ENCODE measurements around the gene TRAPPC4.

Gene TRAPPC4

GRCh38 chr11:119016216-119017009 is 2.2 kb upstream of the TRAPPC4 start:
- no peak for TF ChIP-seq CTCF (IDR thresholded peaks at IDR 0.05; ENCODE audit: low read depth, low read length)
- peak overlapping the region; percentile 99; the same call in 1 of the 2 replicates for H3K4me3 ChIP-seq (ENCODE audit: low read depth, low read length)

- peak overlapping the region; percentile 99 for H3K4me3 ChIP-seq (ENCODE audit: low read depth, low read length)
Observed at GRCh38 chr11:119017377-119017776, 1.2 kb upstream of the TRAPPC4 start.

GRCh38 chr11:119019996-119020395 is 1.4 kb downstream of the TRAPPC4 start:
- TF ChIP-seq CTCF (IDR thresholded peaks at IDR 0.05; ENCODE audit: low read depth, low read length), result no peak
- H3K4me3 ChIP-seq (ENCODE audit: low read depth, low read length), result peak overlapping the region; percentile 99

- H3K4me3 ChIP-seq (ENCODE audit: low read depth, low read length), result no peak overlapping the region
- TF ChIP-seq CTCF (IDR thresholded peaks at IDR 0.05; ENCODE audit: low read depth, low read length), result no peak
Observed at GRCh38 chr11:119021631-119022030, 3.1 kb downstream of the TRAPPC4 start.

GRCh38 chr11:119023741-119024140 is 5.2 kb downstream of the TRAPPC4 start:
- no peak for TF ChIP-seq CTCF (IDR thresholded peaks at IDR 0.05; ENCODE audit: low read depth, low read length)
- no peak overlapping the region for H3K4me3 ChIP-seq (ENCODE audit: low read depth, low read length)

- H3K4me3 ChIP-seq (ENCODE audit: low read depth, low read length), result no peak overlapping the region
- no peak for TF ChIP-seq CTCF (IDR thresholded peaks at IDR 0.05; ENCODE audit: low read depth, low read length)
Observed at GRCh38 chr11:119024430-119025098, 6.0 kb downstream of the TRAPPC4 start.

GRCh38 chr11:119025099-119025473 is 6.5 kb downstream of the TRAPPC4 start:
- no peak for TF ChIP-seq CTCF (IDR thresholded peaks at IDR 0.05; ENCODE audit: low read depth, low read length)
- H3K4me3 ChIP-seq (ENCODE audit: low read depth, low read length), result no peak overlapping the region
